Chondrocyte (in vitro differentiated cells): ENCODE results near the gene CMSS1. TPM values are rescaled to one million over a fixed set of nuclear protein-coding genes. Genes with fewer than 3 reads are reported as not detected.

ENCODE experiments used
- DNase-seq: peaks from one replicate; pipeline ENCODE4 v3.0.0; 2021; ENCODE audit warnings: mixed read lengths, low spot score
- H3K27ac Mint-ChIP-seq: one replicate; pipeline ENCODE4 v1.8.0; 2021; ENCODE audit warnings: mild to moderate bottlenecking, moderate library complexity, mixed read lengths; ENCODE audit not compliant: unreplicated experiment
- H3K27me3 Mint-ChIP-seq: 2 replicates; pipeline ENCODE4 v1.8.0; 2021; ENCODE audit warnings: low read depth, mixed read lengths
- H3K36me3 Mint-ChIP-seq: 2 replicates; pipeline ENCODE4 v1.8.0; 2021; ENCODE audit warnings: low read depth, mixed read lengths
- H3K4me1 Mint-ChIP-seq: 2 replicates; pipeline ENCODE4 v1.8.0; 2021; ENCODE audit warnings: low read depth, mild to moderate bottlenecking, mixed read lengths
- H3K4me3 Mint-ChIP-seq: one replicate; pipeline ENCODE4 v1.8.0; 2021; ENCODE audit warnings: mild to moderate bottlenecking, moderate library complexity, mixed read lengths; ENCODE audit not compliant: unreplicated experiment
- H3K9me3 Mint-ChIP-seq: 2 replicates; pipeline ENCODE4 v1.8.0; 2021; ENCODE audit warnings: low read depth, mixed read lengths
- total RNA-seq: library from RNA; stranded (reverse); gene quantifications from 3 replicates; pipeline ENCODE4 v1.2.1, GENCODE V29; 2021
- TF ChIP-seq, protein P1 (sequence below): fragments of 200-600 bp; sonication (generic); IDR thresholded peaks from 2 replicates; pipeline ENCODE4 v1.5.0; 2021; ENCODE audit warnings: antibody characterized with exemption, mild to moderate bottlenecking, moderate library complexity

Gene CMSS1
- total RNA-seq, 1 donor from 2014 or later, result 19.5 TPM

DNA sequence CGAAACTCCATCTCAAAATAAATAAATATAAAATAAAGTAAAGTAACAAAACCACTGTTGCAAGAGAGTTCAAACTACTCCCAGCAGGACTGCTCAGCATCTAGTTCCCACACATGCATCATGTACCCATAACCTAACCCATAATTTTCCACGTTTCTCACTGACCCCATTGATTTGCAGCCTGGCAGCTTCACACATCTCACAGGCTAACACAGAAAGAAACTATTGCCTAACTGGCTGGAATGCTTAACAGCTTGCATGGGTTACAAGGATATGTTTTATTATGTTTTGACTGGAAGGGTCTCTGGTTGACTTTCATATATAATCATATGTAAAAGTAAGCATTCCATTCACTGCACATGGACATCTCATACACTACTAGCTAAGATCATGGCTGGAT, 387.5 kb downstream of the CMSS1 start:
- Mint-ChIP-seq H3K27me3 (no peaks in the 10 kb centered on the region), H3K27ac (no peak overlapping the region), H3K4me1 (peaks cover 4% of the 10 kb centered on the region), H3K4me3 (no peak overlapping the region), H3K36me3 (no peaks in the 10 kb centered on the region), H3K9me3 (peaks cover 3% of the 10 kb centered on the region)
- TF ChIP-seq, protein P1, sequence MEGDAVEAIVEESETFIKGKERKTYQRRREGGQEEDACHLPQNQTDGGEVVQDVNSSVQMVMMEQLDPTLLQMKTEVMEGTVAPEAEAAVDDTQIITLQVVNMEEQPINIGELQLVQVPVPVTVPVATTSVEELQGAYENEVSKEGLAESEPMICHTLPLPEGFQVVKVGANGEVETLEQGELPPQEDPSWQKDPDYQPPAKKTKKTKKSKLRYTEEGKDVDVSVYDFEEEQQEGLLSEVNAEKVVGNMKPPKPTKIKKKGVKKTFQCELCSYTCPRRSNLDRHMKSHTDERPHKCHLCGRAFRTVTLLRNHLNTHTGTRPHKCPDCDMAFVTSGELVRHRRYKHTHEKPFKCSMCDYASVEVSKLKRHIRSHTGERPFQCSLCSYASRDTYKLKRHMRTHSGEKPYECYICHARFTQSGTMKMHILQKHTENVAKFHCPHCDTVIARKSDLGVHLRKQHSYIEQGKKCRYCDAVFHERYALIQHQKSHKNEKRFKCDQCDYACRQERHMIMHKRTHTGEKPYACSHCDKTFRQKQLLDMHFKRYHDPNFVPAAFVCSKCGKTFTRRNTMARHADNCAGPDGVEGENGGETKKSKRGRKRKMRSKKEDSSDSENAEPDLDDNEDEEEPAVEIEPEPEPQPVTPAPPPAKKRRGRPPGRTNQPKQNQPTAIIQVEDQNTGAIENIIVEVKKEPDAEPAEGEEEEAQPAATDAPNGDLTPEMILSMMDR, result no peak
- DNase-seq, result no peak

DNA sequence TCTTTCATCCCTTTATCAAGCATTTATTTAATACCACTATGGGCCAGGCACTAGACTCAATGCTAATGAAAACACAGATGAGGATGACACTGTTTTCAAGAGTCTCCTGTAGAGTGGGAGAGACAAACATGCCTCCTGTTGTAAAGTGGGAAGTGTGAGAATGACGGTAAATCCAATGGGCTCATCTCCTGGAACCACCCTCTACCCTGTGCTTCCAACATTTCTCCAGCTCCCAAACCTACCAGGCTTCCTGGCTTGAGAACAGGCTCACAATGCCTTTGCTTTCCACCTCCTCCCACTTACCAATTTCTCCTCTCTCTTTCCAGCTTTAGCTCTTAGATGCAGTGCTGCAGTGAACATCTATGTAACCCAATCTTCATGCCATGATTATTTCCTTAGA, 389.0 kb downstream of the CMSS1 start:
- no peak overlapping the region for H3K4me3 Mint-ChIP-seq
- peaks cover 3% of the 10 kb centered on the region for H3K9me3 Mint-ChIP-seq
- TF ChIP-seq, protein P1, result no peak
- DNase-seq, result no peak
- H3K27ac Mint-ChIP-seq, result no peak overlapping the region
- peaks cover 14% of the 10 kb centered on the region for H3K4me1 Mint-ChIP-seq
- H3K36me3 Mint-ChIP-seq, result no peaks in the 10 kb centered on the region
- no peaks in the 10 kb centered on the region for H3K27me3 Mint-ChIP-seq

DNA sequence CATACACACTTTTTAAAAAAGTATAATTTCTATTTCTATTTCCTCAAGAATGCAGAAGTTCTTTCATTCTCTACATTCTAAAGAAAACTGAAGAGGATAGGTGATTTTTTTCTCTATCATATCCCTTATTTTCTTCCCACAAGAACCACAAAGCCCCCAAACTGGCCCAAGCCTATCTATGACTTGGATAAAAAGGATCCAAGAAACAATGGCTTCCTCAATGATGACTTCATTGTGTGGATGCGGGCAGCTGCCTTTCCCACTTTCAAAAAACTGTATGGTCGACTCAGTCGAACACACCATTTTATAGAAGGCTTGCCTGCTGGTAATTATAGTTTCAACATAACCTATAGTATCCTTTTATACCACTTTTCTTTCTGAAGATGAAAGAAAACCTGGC, 390.2 kb downstream of the CMSS1 start:
- Mint-ChIP-seq H3K4me3 (no peak overlapping the region), H3K9me3 (peaks cover 3% of the 10 kb centered on the region), H3K27ac (no peak overlapping the region), H3K36me3 (no peaks in the 10 kb centered on the region), H3K4me1 (peaks cover 14% of the 10 kb centered on the region), H3K27me3 (no peaks in the 10 kb centered on the region)
- DNase-seq, result no peak
- TF ChIP-seq, protein P1, result no peak

DNA sequence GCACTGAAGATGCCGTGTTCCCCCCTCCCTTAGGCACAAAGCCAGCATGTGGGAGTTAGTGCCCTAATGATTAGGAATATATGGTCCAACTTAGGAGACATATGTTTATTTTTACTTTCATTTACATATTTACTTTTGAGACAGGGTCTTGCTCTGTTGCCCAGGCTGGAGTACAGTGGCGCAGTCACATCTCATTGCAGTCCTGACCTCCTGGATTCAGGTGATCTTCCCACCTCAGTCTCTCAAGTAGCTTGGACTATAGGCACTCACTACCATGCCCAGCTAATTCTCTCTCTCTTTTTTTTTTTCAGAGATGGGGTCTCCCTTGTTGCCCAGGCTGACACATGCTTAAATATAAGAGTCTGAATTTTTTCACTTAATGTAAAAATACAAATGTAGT, 391.5 kb downstream of the CMSS1 start:
- no peak for DNase-seq
- H3K27me3 Mint-ChIP-seq, result no peaks in the 10 kb centered on the region
- H3K4me1 Mint-ChIP-seq, result peaks cover 14% of the 10 kb centered on the region
- H3K9me3 Mint-ChIP-seq, result no peaks in the 10 kb centered on the region
- no peak overlapping the region for H3K4me3 Mint-ChIP-seq
- TF ChIP-seq, protein P1, result no peak
- H3K27ac Mint-ChIP-seq, result no peak overlapping the region
- H3K36me3 Mint-ChIP-seq, result no peaks in the 10 kb centered on the region

DNA sequence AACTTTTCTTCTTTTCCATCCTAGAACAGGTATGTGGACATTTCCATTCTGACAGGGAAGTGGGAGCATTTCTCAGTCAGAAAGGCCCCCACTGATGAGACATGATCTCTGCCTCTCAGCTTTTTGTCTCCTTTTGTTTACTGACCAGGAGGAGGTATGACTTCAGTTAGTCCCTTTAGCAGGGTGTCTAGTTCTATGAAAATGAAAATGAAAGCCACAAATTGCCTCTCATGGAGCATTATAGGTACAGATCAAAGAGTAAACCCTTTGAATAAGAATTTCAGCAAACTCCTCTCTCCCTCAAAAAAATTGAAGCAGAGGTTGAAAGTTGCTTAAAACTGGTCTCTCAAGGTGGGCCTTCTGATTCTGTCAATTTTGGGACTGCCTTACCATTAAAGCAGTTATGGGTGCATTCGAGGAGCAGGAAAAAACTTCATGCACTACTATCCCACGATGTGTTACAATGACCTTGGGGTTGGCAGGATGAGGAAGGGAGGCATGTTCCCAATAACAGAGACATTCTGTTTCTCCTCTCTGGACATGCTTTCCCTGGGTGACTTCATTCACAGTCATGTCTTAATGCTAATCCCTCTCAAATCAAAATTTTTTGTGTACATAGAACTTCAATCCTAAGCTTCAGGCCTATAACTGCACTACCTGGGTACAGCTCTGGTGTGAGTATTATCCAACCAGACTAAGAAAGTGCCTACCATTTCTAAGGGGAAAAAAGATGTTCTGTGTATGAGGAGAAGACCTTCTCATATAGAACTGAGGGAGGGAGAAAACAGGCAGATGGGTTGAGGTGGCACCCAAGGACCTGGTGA, 392.5 kb downstream of the CMSS1 start:
- peaks cover 14% of the 10 kb centered on the region for H3K4me1 Mint-ChIP-seq
- H3K27me3 Mint-ChIP-seq, result no peaks in the 10 kb centered on the region
- TF ChIP-seq, protein P1, result no peak
- no peak overlapping the region for H3K4me3 Mint-ChIP-seq
- peak overlapping the region; percentile 67 for H3K27ac Mint-ChIP-seq
- no peaks in the 10 kb centered on the region for H3K9me3 Mint-ChIP-seq
- DNase-seq, result no peak
- no peaks in the 10 kb centered on the region for H3K36me3 Mint-ChIP-seq
